Measurements from ENCODE around the gene CTXN3. TPM values are rescaled to one million over a fixed set of nuclear protein-coding genes. Genes with fewer than 3 reads are reported as not detected.

The CTXN3 gene
- total RNA-seq, 2 experiments from 2014 or later = not detected

GRCh38 chr5:127650022-127650421, 1.1 kb downstream of the CTXN3 start:
- no peak for ATAC-seq
- TF ChIP-seq CTCF (IDR thresholded peaks at IDR 0.05) = no peak
- H3K4me1 Mint-ChIP-seq (ENCODE audit: low read depth) = no peaks in the 10 kb centered on the region
- no peaks in the 10 kb centered on the region for H3K36me3 Mint-ChIP-seq (ENCODE audit: low read depth)
- H3K4me3 Mint-ChIP-seq = no peak overlapping the region
- ChIA-PET CTCF (no interaction called here), POLR2A (no interaction called here)
- DNase-seq = no peak
- no peak overlapping the region for H3K27ac Mint-ChIP-seq
- intact Hi-C loops (cut with micrococcal nuclease) = no loop called here
- H3K9me3 Mint-ChIP-seq = no peaks in the 10 kb centered on the region
- peaks cover 2% of the 10 kb centered on the region for H3K27me3 Mint-ChIP-seq

- no peak overlapping the region for H3K4me3 Mint-ChIP-seq
- no peak for TF ChIP-seq CTCF (IDR thresholded peaks at IDR 0.05)
- ChIA-PET POLR2A (no interaction called here), CTCF (no interaction called here)
- ATAC-seq (no peak), DNase-seq (no peak)
- no peaks in the 10 kb centered on the region for H3K9me3 Mint-ChIP-seq
- H3K27ac Mint-ChIP-seq = no peak overlapping the region
- intact Hi-C loops (cut with micrococcal nuclease) = no loop called here
- H3K36me3 Mint-ChIP-seq (ENCODE audit: low read depth) = no peaks in the 10 kb centered on the region
- no peaks in the 10 kb centered on the region for H3K4me1 Mint-ChIP-seq (ENCODE audit: low read depth)
- peaks cover 2% of the 10 kb centered on the region for H3K27me3 Mint-ChIP-seq
Measured at GRCh38 chr5:127650649-127651048, 1.8 kb downstream of the CTXN3 start.

- intact Hi-C loops (cut with micrococcal nuclease) = no loop called here
- ChIA-PET POLR2A (no interaction called here), CTCF (no interaction called here)
- no peaks in the 10 kb centered on the region for H3K36me3 Mint-ChIP-seq (ENCODE audit: low read depth)
- no peaks in the 10 kb centered on the region for H3K9me3 Mint-ChIP-seq
- no peak overlapping the region for H3K4me3 Mint-ChIP-seq
- H3K4me1 Mint-ChIP-seq (ENCODE audit: low read depth) = no peaks in the 10 kb centered on the region
- ATAC-seq = no peak
- no peak for TF ChIP-seq CTCF (IDR thresholded peaks at IDR 0.05)
- H3K27ac Mint-ChIP-seq = no peak overlapping the region
- peaks cover 3% of the 10 kb centered on the region for H3K27me3 Mint-ChIP-seq
- no peak for DNase-seq
Measured at GRCh38 chr5:127652952-127653611, 4.2 kb downstream of the CTXN3 start.

- no peak for TF ChIP-seq CTCF (IDR thresholded peaks at IDR 0.05)
- peaks cover 3% of the 10 kb centered on the region for H3K27me3 Mint-ChIP-seq
- no peak for ATAC-seq
- CTCF ChIA-PET = no interaction called here
- H3K9me3 Mint-ChIP-seq = no peaks in the 10 kb centered on the region
- DNase-seq = no peak
- intact Hi-C loops (cut with micrococcal nuclease) = no loop called here
- no peak overlapping the region for H3K27ac Mint-ChIP-seq
- H3K4me3 Mint-ChIP-seq = no peak overlapping the region
- POLR2A ChIA-PET = no interaction called here
- H3K36me3 Mint-ChIP-seq (ENCODE audit: low read depth) = no peaks in the 10 kb centered on the region
- no peaks in the 10 kb centered on the region for H3K4me1 Mint-ChIP-seq (ENCODE audit: low read depth)
Measured at GRCh38 chr5:127656825-127657224, 7.9 kb downstream of the CTXN3 start.

- no peak overlapping the region for H3K27ac Mint-ChIP-seq
- H3K9me3 Mint-ChIP-seq = no peaks in the 10 kb centered on the region
- no peak for TF ChIP-seq CTCF (IDR thresholded peaks at IDR 0.05)
- H3K36me3 Mint-ChIP-seq (ENCODE audit: low read depth) = no peaks in the 10 kb centered on the region
- no peak for ATAC-seq
- ChIA-PET CTCF (no interaction called here), POLR2A (no interaction called here)
- DNase-seq = no peak
- H3K4me1 Mint-ChIP-seq (ENCODE audit: low read depth) = no peaks in the 10 kb centered on the region
- intact Hi-C loops (cut with micrococcal nuclease) = no loop called here
- no peak overlapping the region for H3K4me3 Mint-ChIP-seq
- H3K27me3 Mint-ChIP-seq = peaks cover 1% of the 10 kb centered on the region
Measured at GRCh38 chr5:127660047-127660733, 11.3 kb downstream of the CTXN3 start.

All from activated CD8-positive, alpha-beta T cell treated with anti-CD3 and anti-CD28 coated beads for 36 hours (primary cell).